Endothelial cell of umbilical vein (primary cell): ENCODE measurements around the gene IGSF23. TPM values are rescaled to one million over a fixed set of nuclear protein-coding genes. Genes with fewer than 3 reads are reported as not detected.

Experiments
- BruUV-seq: library from RNA; stranded (reverse); fragments of 400-500 nt; replicated peaks from 2 replicates; lab custom pipeline; 2021; lab: Mats Ljungman, UMichigan
- CTCF ChIA-PET: fragments of 300-600, 350-600 bp; sonication (Branson Sonifier 250); formaldehyde crosslinking; loops from one replicate; lab custom pipeline; 2021; ENCODE audit warnings: antibody characterized with exemption, inconsistent platforms; lab: Charles Lee
- POLR2A ChIA-PET: fragments of 300-600, 350-600 bp; sonication (Branson Sonifier 250); formaldehyde crosslinking; loops from one replicate; lab custom pipeline; 2021; ENCODE audit warnings: antibody characterized with exemption, inconsistent platforms; lab: Charles Lee
- DNase-seq: peaks from one replicate; pipeline ENCODE4 v3.0.0-alpha.2; 2011; ENCODE audit warnings: low read depth, low spot score
- FAIRE-seq: peaks from 2 replicates; lab custom pipeline; 2011; peaks lifted over from hg19 to GRCh38; lab: Jason Lieb, UNC
- H2AFZ ChIP-seq: 2 replicates; pipeline ENCODE4 v1.6.0; 2012; ENCODE audit warnings: low read depth, low read length, control low read depth, inconsistent platforms
- H3K27ac ChIP-seq: 2 replicates; pipeline ENCODE4 v1.5.1; 2011; ENCODE audit warnings: low read depth, mild to moderate bottlenecking, control low read depth, low read length, moderate library complexity; ENCODE audit not compliant: insufficient read depth
- H3K27me3 ChIP-seq, 2 experiments: 2 replicates each; pipeline versions ENCODE4 v1.6.0 to v1.6.1; 2011; ENCODE audit warnings: low read length in 2 of 2, mixed read lengths in 1 of 2; ENCODE audit not compliant: control insufficient read depth in 2 of 2, insufficient read depth in 2 of 2
- H3K36me3 ChIP-seq, 2 experiments: 2 replicates in 1 of 2; 3 replicates in 1 of 2; pipeline ENCODE4 v1.5.1; 2011; ENCODE audit warnings: low read length in 2 of 2, mild to moderate bottlenecking in 1 of 2, moderate library complexity in 1 of 2; ENCODE audit not compliant: control insufficient read depth in 2 of 2, insufficient read depth in 2 of 2; ENCODE audit errors: extremely low read depth in 1 of 2
- H3K4me1 ChIP-seq: 3 replicates; pipeline ENCODE4 v1.5.1; 2011; ENCODE audit warnings: mild to moderate bottlenecking, low read length; ENCODE audit not compliant: control insufficient read depth, insufficient read depth; ENCODE audit errors: extremely low read depth
- H3K4me2 ChIP-seq: 2 replicates; pipeline ENCODE4 v1.6.1; 2011; ENCODE audit warnings: low read length, control low read depth, mixed read lengths; ENCODE audit not compliant: insufficient read depth
- H3K4me3 ChIP-seq, 3 experiments: fragments of 200-600 bp in 1 of 3; sonication (generic), shearing (Covaris generic) in 1 of 3; replicated peaks in 1 of 3; 2 replicates each; pipeline ENCODE4 v1.5.1; 2011 to 2016; ENCODE audit warnings: control low read depth in 3 of 3, low read length in 3 of 3, mild to moderate bottlenecking in 2 of 3, inconsistent platforms in 1 of 3, low read depth in 1 of 3, moderate library complexity in 1 of 3; ENCODE audit not compliant: insufficient read depth in 1 of 3
- H3K79me2 ChIP-seq: 2 replicates; pipeline ENCODE4 v1.6.0; 2012; ENCODE audit warnings: low read length, inconsistent platforms; ENCODE audit not compliant: control insufficient read depth, insufficient read depth
- H3K9ac ChIP-seq: replicated peaks from 2 replicates; pipeline ENCODE3; 2011; ENCODE audit warnings: low read length, control low read depth; ENCODE audit not compliant: insufficient read depth; ENCODE audit errors: extremely low read depth
- H3K9me1 ChIP-seq: replicated peaks from 3 replicates; pipeline ENCODE4 v1.6.0; 2011; ENCODE audit warnings: mild to moderate bottlenecking, low read length; ENCODE audit not compliant: control insufficient read depth, insufficient read depth; ENCODE audit errors: extremely low read depth
- H3K9me3 ChIP-seq: replicated peaks from 2 replicates; pipeline ENCODE4 v1.5.1; 2012; ENCODE audit warnings: low read length, inconsistent platforms; ENCODE audit not compliant: control insufficient read depth, insufficient read depth
- H4K20me1 ChIP-seq: replicated peaks from 2 replicates; pipeline ENCODE3; 2011; ENCODE audit warnings: mild to moderate bottlenecking, low read length; ENCODE audit not compliant: control insufficient read depth, insufficient read depth; ENCODE audit errors: extremely low read depth
- CTCF ChIP-seq, 2 donors: IDR thresholded peaks; 1 replicate in 1 of 2; 2 replicates in 1 of 2; pipeline ENCODE4 v1.5.1; 2011; ENCODE audit warnings: low read length in 2 of 2, mild to moderate bottlenecking in 2 of 2, moderate library complexity in 2 of 2, control low read depth in 1 of 2, inconsistent platforms in 1 of 2, low read depth in 1 of 2; ENCODE audit not compliant: insufficient read depth in 1 of 2; ENCODE audit errors: extremely low read depth in 1 of 2
- EZH2 ChIP-seq: IDR thresholded peaks from 2 replicates; pipeline ENCODE4 v1.6.1; 2012; ENCODE audit warnings: borderline replicate concordance, low read depth, mild to moderate bottlenecking, moderate library complexity, low read length, inconsistent platforms; ENCODE audit not compliant: severe bottlenecking
- FOS ChIP-seq: IDR thresholded peaks from 2 replicates; pipeline ENCODE4 v1.6.1; 2011; ENCODE audit warnings: mild to moderate bottlenecking, low read length, moderate library complexity, borderline replicate concordance; ENCODE audit not compliant: insufficient read depth
- GATA2 ChIP-seq: IDR thresholded peaks from 2 replicates; pipeline ENCODE4 v1.7.0; 2011; ENCODE audit warnings: low read depth, mild to moderate bottlenecking, moderate library complexity, mixed read lengths, low read length; ENCODE audit not compliant: insufficient read length, insufficient read depth
- JUN ChIP-seq: IDR thresholded peaks from 2 replicates; pipeline ENCODE4 v1.6.1; 2011; ENCODE audit warnings: borderline replicate concordance, low read depth; ENCODE audit not compliant: insufficient read length, insufficient read depth
- MYC ChIP-seq: IDR thresholded peaks from one replicate; pipeline ENCODE4 v1.6.1; 2011; ENCODE audit warnings: mild to moderate bottlenecking, low read depth, low read length
- POLR2A ChIP-seq: IDR thresholded peaks from 2 replicates; pipeline ENCODE4 v1.6.1; 2012; ENCODE audit warnings: low read depth, mild to moderate bottlenecking, control low read depth, low read length
- POLR2AphosphoS5 ChIP-seq: IDR thresholded peaks from 2 replicates; pipeline ENCODE4 v1.6.1; 2012; ENCODE audit warnings: low read depth, mild to moderate bottlenecking, control low read depth, low read length, moderate library complexity; ENCODE audit not compliant: insufficient read depth
- dilution Hi-C: fragments of 300-500 bp; cut with MboI; formaldehyde crosslinking; loops from one replicate; pipeline ENCODE4 v1.15.0; 2019; ENCODE audit warnings: low sequenced_read_pairs; ENCODE audit not compliant: extremely low pct_ligation_motif_present
- intact Hi-C: fragments of 100-400 bp; cut with micrococcal nuclease; formaldehyde crosslinking; loops from one replicate; pipeline ENCODE4 v1.10.0; 2022
- polyA plus RNA-seq, 4 experiments: library from polyadenylated mRNA; depleted of rRNA in 3 of 4; stranded (reverse) in 3 of 4; unstranded in 1 of 4; fragments of >200 nt; gene quantifications; 2 replicates each; pipeline versions ENCODE4 v1.2.1 to v1.2.3, GENCODE V29; 2011 to 2012; ENCODE audit warnings: missing spikeins in 1 of 4
- total RNA-seq: library from RNA; stranded (reverse); gene quantifications from 2 replicates; pipeline ENCODE4 v1.2.3, GENCODE V29; 2021
- TF ChIP-seq, protein P1 (sequence below): IDR thresholded peaks from 2 replicates; pipeline ENCODE4 v1.6.1; 2011; ENCODE audit not compliant: insufficient read depth, insufficient read length

Gene IGSF23
- total and polyA plus RNA-seq, 2 donors (not counting 3 experiments of a cell fraction or from before 2014, with no cell fraction given), result 0.73 TPM; not detected in 1

DNA sequence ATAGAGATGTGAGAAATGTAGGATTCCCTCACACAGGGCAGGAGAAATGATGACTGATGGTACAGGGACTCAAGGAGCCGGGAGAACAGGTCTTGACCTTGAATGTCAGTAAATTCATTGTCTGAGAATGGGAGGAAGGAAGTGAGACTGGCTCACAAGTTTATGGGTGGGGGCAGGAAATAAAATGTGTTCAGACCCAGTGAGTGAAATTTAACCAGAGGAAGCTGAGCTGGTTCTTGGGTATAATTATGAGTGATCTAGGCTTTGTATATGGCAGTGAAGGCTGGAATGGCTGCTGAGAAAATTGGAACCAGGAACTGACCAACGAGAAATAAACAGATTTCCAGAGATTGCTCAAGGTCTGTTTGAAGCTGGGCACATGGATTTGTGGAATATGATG, 6.3 kb upstream of the IGSF23 start:
- dilution Hi-C loops (no loop called here), intact Hi-C loops (loop anchor here (1.0 kb wide), 4 partner anchors 19 to 78 kb away; partner anchors contain the start of gene PVR)
- TF ChIP-seq GATA2, result peak; percentile 69
- peak; percentile 91 for TF ChIP-seq FOS
- TF ChIP-seq POLR2AphosphoS5, result peak; percentile 93
- TF ChIP-seq POLR2A, result peak; percentile 63
- no peak for TF ChIP-seq MYC
- TF ChIP-seq, protein P1, sequence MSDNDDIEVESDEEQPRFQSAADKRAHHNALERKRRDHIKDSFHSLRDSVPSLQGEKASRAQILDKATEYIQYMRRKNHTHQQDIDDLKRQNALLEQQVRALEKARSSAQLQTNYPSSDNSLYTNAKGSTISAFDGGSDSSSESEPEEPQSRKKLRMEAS, result no peak
- TF ChIP-seq JUN, result peak; percentile 89
- no peak for TF ChIP-seq CTCF (IDR thresholded peaks at IDR 0.05; ENCODE audit: extremely low read depth in 1 of 2, insufficient read depth in 1 of 2, low read depth in 1 of 2, low read length in 2 of 2)
- TF ChIP-seq EZH2, result no peak
- Histone ChIP-seq H3K27me3 (no peaks in the 10 kb centered on the region), H3K36me3 (no peaks in the 10 kb centered on the region), H4K20me1 (no peaks in the 10 kb centered on the region), H3K27ac (peak overlapping the region; percentile 93), H3K9ac (peak overlapping the region; percentile 43), H2AFZ (no peak overlapping the region), H3K9me3 (no peaks in the 10 kb centered on the region), H3K79me2 (no peaks in the 10 kb centered on the region), H3K4me1 (peaks cover 62% of the 10 kb centered on the region), H3K4me3 (no peak overlapping the region), H3K9me1 (no peaks in the 10 kb centered on the region), H3K4me2 (peak overlapping the region; percentile 6)
- no TSS peak for BruUV-seq
- DNase-seq, result peak; percentile 95
- FAIRE-seq, result peak; percentile 96
- POLR2A ChIA-PET, result interaction anchor here (1.1 to 1.2 kb wide), 4 partner anchors 17 to 36 kb away, joined by 4 to 8 read pairs (median 6); partner anchors contain the start of gene PVR
- CTCF ChIA-PET, result interaction anchor here (0.5 to 2.3 kb wide), 8 partner anchors 18 to 50 kb away, joined by 3 to 12 read pairs (median 4); partner anchors contain the start of gene PVR
